GM21717 (cell line): ENCODE data around the gene HIPK2.
A peak's percentile ranks its signal among the peaks of the same experiment; 100 is the strongest.
"Not testable (repeated sequence)": the region's sequence is repeated elsewhere in the genome, so short reads cannot be mapped to it uniquely, and the experiment has no call there.

Source experiments
- ATAC-seq: cut with Tn5 transposase; IDR thresholded peaks from one replicate; pipeline ENCODE4 v1.9.1; 2021; ENCODE audit warnings: mild to moderate bottlenecking, moderate library complexity; ENCODE audit not compliant: unreplicated experiment

The HIPK2 gene

GRCh38 chr7:139679731-139680594 lies 97.8 kb downstream of the HIPK2 start:
- no peak for ATAC-seq

GRCh38 chr7:139676390-139676789 lies 101.4 kb downstream of the HIPK2 start:
- ATAC-seq, result no peak

GRCh38 chr7:139675127-139676125 lies 102.4 kb downstream of the HIPK2 start:
- ATAC-seq, result no peak

- ATAC-seq, result no peak
Measured at GRCh38 chr7:139674752-139675126, 103.1 kb downstream of the HIPK2 start.

GRCh38 chr7:139674341-139674740 lies 103.5 kb downstream of the HIPK2 start:
- ATAC-seq, result no peak

GRCh38 chr7:139673762-139674161 lies 104.0 kb downstream of the HIPK2 start:
- no peak for ATAC-seq

- ATAC-seq, result peak; percentile 87
Measured at GRCh38 chr7:139673230-139673629, 104.6 kb downstream of the HIPK2 start.

- no peak for ATAC-seq
Measured at GRCh38 chr7:139671967-139672366, 105.8 kb downstream of the HIPK2 start.

GRCh38 chr7:139670662-139671061 lies 107.1 kb downstream of the HIPK2 start:
- not testable (repeated sequence) for ATAC-seq

GRCh38 chr7:139669106-139670061 lies 108.4 kb downstream of the HIPK2 start:
- no peak for ATAC-seq

GRCh38 chr7:139667377-139667776 lies 110.4 kb downstream of the HIPK2 start:
- no peak for ATAC-seq

- no peak for ATAC-seq
Measured at GRCh38 chr7:139666501-139666900, 111.3 kb downstream of the HIPK2 start.

- no peak for ATAC-seq
Measured at GRCh38 chr7:139664434-139664833, 113.4 kb downstream of the HIPK2 start.

GRCh38 chr7:139663608-139664177 lies 114.1 kb downstream of the HIPK2 start:
- ATAC-seq, result no peak

- ATAC-seq, result no peak
Measured at GRCh38 chr7:139661903-139662302, 115.9 kb downstream of the HIPK2 start.

GRCh38 chr7:139661043-139661440 lies 116.8 kb downstream of the HIPK2 start:
- ATAC-seq, result no peak

GRCh38 chr7:139660317-139661042 lies 117.3 kb downstream of the HIPK2 start:
- ATAC-seq, result no peak

GRCh38 chr7:139659922-139660316 lies 117.9 kb downstream of the HIPK2 start:
- no peak for ATAC-seq

GRCh38 chr7:139658908-139659675 lies 118.7 kb downstream of the HIPK2 start:
- no peak for ATAC-seq
